ENCODE data around the gene DENND5B. TPM values are rescaled to one million over a fixed set of nuclear protein-coding genes. Genes with fewer than 3 reads are reported as not detected.
A peak's percentile ranks its signal among the peaks of the same experiment; 100 is the strongest.

The DENND5B gene
- total RNA-seq, 1 donor from 2014 or later = 42.9 TPM

- Histone ChIP-seq H3K27me3 (ENCODE audit: low read depth) (no peaks in the 10 kb centered on the region), H3K36me3 (no peaks in the 10 kb centered on the region), H3K4me3 (no peak overlapping the region), H3K4me1 (peaks cover 4% of the 10 kb centered on the region), H3K27ac (replicated peaks) (no peak overlapping the region), H3K9me3 (replicated peaks) (no peaks in the 10 kb centered on the region)
- DNase-seq = no peak
- TF ChIP-seq CTCF (IDR thresholded peaks at IDR 0.05; ENCODE audit: borderline replicate concordance) = no peak
- intact Hi-C loops (cut with micrococcal nuclease) = no loop called here
Measured at GRCh38 chr12:31600252-31600651, 9.3 kb upstream of the DENND5B start.

- no peak overlapping the region for H3K27ac ChIP-seq (replicated peaks)
- TF ChIP-seq CTCF (IDR thresholded peaks at IDR 0.05; ENCODE audit: borderline replicate concordance) = no peak
- intact Hi-C loops (cut with micrococcal nuclease) = no loop called here
- DNase-seq = no peak
- H3K27me3 ChIP-seq (ENCODE audit: low read depth) = no peaks in the 10 kb centered on the region
- H3K4me1 ChIP-seq = no peaks in the 10 kb centered on the region
- no peaks in the 10 kb centered on the region for H3K36me3 ChIP-seq
- no peak overlapping the region for H3K4me3 ChIP-seq
- no peaks in the 10 kb centered on the region for H3K9me3 ChIP-seq (replicated peaks)
Measured at GRCh38 chr12:31599053-31599452, 8.1 kb upstream of the DENND5B start.

DNA sequence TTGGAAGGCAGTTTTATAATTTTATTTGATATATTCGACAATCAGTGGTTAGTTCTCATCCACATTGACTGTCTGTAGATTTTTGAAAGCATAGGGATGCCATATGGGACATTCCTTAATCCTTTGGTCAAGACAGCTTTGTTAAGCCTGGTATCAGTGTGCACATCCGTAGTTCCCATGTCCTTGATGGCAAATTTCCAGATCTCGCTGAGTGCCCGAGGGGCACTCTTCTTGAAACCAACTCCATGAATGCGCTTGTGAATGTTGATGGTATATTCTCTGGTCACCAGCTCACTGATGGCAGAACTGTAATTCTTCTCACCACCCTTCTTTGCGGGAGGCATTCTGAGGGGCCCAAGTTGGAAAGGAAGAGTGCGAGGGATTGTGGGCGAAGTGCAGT, 6.1 kb upstream of the DENND5B start:
- Histone ChIP-seq H3K4me1 (peaks cover 2% of the 10 kb centered on the region), H3K27ac (replicated peaks) (no peak overlapping the region), H3K27me3 (ENCODE audit: low read depth) (no peaks in the 10 kb centered on the region), H3K9me3 (replicated peaks) (no peaks in the 10 kb centered on the region), H3K36me3 (no peaks in the 10 kb centered on the region), H3K4me3 (no peak overlapping the region)
- no peak for DNase-seq
- TF ChIP-seq CTCF (IDR thresholded peaks at IDR 0.05; ENCODE audit: borderline replicate concordance) = no peak
- intact Hi-C loops (cut with micrococcal nuclease) = no loop called here

- no peaks in the 10 kb centered on the region for H3K27me3 ChIP-seq (ENCODE audit: low read depth)
- DNase-seq = no peak
- H3K4me3 ChIP-seq = no peak overlapping the region
- H3K27ac ChIP-seq (replicated peaks) = no peak overlapping the region
- no peaks in the 10 kb centered on the region for H3K36me3 ChIP-seq
- peaks cover 21% of the 10 kb centered on the region for H3K4me1 ChIP-seq
- H3K9me3 ChIP-seq (replicated peaks) = no peaks in the 10 kb centered on the region
- intact Hi-C loops (cut with micrococcal nuclease) = no loop called here
- TF ChIP-seq CTCF (IDR thresholded peaks at IDR 0.05; ENCODE audit: borderline replicate concordance) = no peak
Measured at GRCh38 chr12:31594681-31595080, 3.7 kb upstream of the DENND5B start.

GRCh38 chr12:31591380-31591901, 505 bp upstream of the DENND5B start:
- DNase-seq = no peak
- no peak for TF ChIP-seq CTCF (IDR thresholded peaks at IDR 0.05; ENCODE audit: borderline replicate concordance)
- intact Hi-C loops (cut with micrococcal nuclease) = no loop called here
- Histone ChIP-seq H3K36me3 (no peaks in the 10 kb centered on the region), H3K9me3 (replicated peaks) (no peaks in the 10 kb centered on the region), H3K27ac (replicated peaks) (peak overlapping the region; percentile 98), H3K4me1 (peaks cover 51% of the 10 kb centered on the region), H3K27me3 (ENCODE audit: low read depth) (no peaks in the 10 kb centered on the region), H3K4me3 (peak overlapping the region; percentile 88)
